Measurements from ENCODE around the gene SLC30A9.

SLC30A9 gene

GRCh38 chr4:41998019-41998418 lies 7.7 kb downstream of the SLC30A9 start:
- DNase-seq (ENCODE audit: insufficient read length, low spot score) (no peak), FAIRE-seq (no peak)

- no peak for DNase-seq (ENCODE audit: insufficient read length, low spot score)
- FAIRE-seq = no peak
These were observed 9.0 kb downstream of the SLC30A9 start for GRCh38 chr4:41999321-41999720.

- DNase-seq (ENCODE audit: insufficient read length, low spot score) (no peak), FAIRE-seq (no peak)
These were observed 17.9 kb downstream of the SLC30A9 start for GRCh38 chr4:42008011-42008786.

GRCh38 chr4:42015438-42015837 lies 25.1 kb downstream of the SLC30A9 start:
- DNase-seq (ENCODE audit: insufficient read length, low spot score) (no peak), FAIRE-seq (no peak)

GRCh38 chr4:42018451-42018850 lies 28.1 kb downstream of the SLC30A9 start:
- DNase-seq (ENCODE audit: insufficient read length, low spot score) (no peak), FAIRE-seq (no peak)

GRCh38 chr4:42048394-42048793 lies 58.1 kb downstream of the SLC30A9 start:
- FAIRE-seq (no peak), DNase-seq (ENCODE audit: insufficient read length, low spot score) (peak; percentile 20)

GRCh38 chr4:42050516-42051249 lies 60.4 kb downstream of the SLC30A9 start:
- no peak for DNase-seq (ENCODE audit: insufficient read length, low spot score)
- FAIRE-seq = peak; percentile 23

- FAIRE-seq (no peak), DNase-seq (ENCODE audit: insufficient read length, low spot score) (no peak)
These were observed 76.1 kb downstream of the SLC30A9 start for GRCh38 chr4:42066402-42066801.

- FAIRE-seq = no peak
These were observed 76.9 kb downstream of the SLC30A9 start for GRCh38 chr4:42067264-42067663.

GRCh38 chr4:42070463-42070862 lies 80.1 kb downstream of the SLC30A9 start:
- no peak for FAIRE-seq
- no peak for DNase-seq (ENCODE audit: insufficient read length, low spot score)

More at GRCh38 chr4:42067264-42067663, 76.9 kb downstream of the SLC30A9 start:
- no peak for DNase-seq (ENCODE audit: insufficient read length, low spot score)

GRCh38 chr4:42074294-42074693 lies 84.0 kb downstream of the SLC30A9 start:
- no peak for FAIRE-seq
- no peak for DNase-seq (ENCODE audit: insufficient read length, low spot score)

- DNase-seq (ENCODE audit: insufficient read length, low spot score) (no peak), FAIRE-seq (no peak)
These were observed 88.0 kb downstream of the SLC30A9 start for GRCh38 chr4:42078184-42078801.

- no peak for DNase-seq (ENCODE audit: insufficient read length, low spot score)
- FAIRE-seq = no peak
These were observed 90.0 kb downstream of the SLC30A9 start for GRCh38 chr4:42080306-42080705.

- FAIRE-seq (no peak), DNase-seq (ENCODE audit: insufficient read length, low spot score) (peak; percentile 7)
These were observed 93.5 kb downstream of the SLC30A9 start for GRCh38 chr4:42083816-42084215.

GRCh38 chr4:42088386-42088785 lies 98.1 kb downstream of the SLC30A9 start:
- no peak for FAIRE-seq

GRCh38 chr4:42101446-42101975 lies 111.2 kb downstream of the SLC30A9 start:
- peak; percentile 96 for FAIRE-seq
- peak; percentile 22 for DNase-seq (ENCODE audit: insufficient read length, low spot score)

More at GRCh38 chr4:42088386-42088785, 98.1 kb downstream of the SLC30A9 start:
- no peak for DNase-seq (ENCODE audit: insufficient read length, low spot score)

GRCh38 chr4:42104521-42104920 lies 114.2 kb downstream of the SLC30A9 start:
- peak; percentile 11 for DNase-seq (ENCODE audit: insufficient read length, low spot score)
- FAIRE-seq = no peak

- no peak for DNase-seq (ENCODE audit: insufficient read length, low spot score)
- no peak for FAIRE-seq
These were observed 122.5 kb downstream of the SLC30A9 start for GRCh38 chr4:42112846-42113245.

- DNase-seq (ENCODE audit: insufficient read length, low spot score) (no peak), FAIRE-seq (no peak)
These were observed 129.6 kb downstream of the SLC30A9 start for GRCh38 chr4:42119886-42120285.

GRCh38 chr4:42122237-42122636 lies 131.9 kb downstream of the SLC30A9 start:
- no peak for FAIRE-seq
- DNase-seq (ENCODE audit: insufficient read length, low spot score) = no peak

GRCh38 chr4:42123071-42123644 lies 132.8 kb downstream of the SLC30A9 start:
- FAIRE-seq (no peak), DNase-seq (ENCODE audit: insufficient read length, low spot score) (no peak)

All from HTR-8/SVneo (cell line).